Measurements from ENCODE around the gene DNASE2.
"Not testable (repeated sequence)": the region's sequence is repeated elsewhere in the genome, so short reads cannot be mapped to it uniquely, and the experiment has no call there.

DNASE2 gene, protein sequence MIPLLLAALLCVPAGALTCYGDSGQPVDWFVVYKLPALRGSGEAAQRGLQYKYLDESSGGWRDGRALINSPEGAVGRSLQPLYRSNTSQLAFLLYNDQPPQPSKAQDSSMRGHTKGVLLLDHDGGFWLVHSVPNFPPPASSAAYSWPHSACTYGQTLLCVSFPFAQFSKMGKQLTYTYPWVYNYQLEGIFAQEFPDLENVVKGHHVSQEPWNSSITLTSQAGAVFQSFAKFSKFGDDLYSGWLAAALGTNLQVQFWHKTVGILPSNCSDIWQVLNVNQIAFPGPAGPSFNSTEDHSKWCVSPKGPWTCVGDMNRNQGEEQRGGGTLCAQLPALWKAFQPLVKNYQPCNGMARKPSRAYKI

DNA sequence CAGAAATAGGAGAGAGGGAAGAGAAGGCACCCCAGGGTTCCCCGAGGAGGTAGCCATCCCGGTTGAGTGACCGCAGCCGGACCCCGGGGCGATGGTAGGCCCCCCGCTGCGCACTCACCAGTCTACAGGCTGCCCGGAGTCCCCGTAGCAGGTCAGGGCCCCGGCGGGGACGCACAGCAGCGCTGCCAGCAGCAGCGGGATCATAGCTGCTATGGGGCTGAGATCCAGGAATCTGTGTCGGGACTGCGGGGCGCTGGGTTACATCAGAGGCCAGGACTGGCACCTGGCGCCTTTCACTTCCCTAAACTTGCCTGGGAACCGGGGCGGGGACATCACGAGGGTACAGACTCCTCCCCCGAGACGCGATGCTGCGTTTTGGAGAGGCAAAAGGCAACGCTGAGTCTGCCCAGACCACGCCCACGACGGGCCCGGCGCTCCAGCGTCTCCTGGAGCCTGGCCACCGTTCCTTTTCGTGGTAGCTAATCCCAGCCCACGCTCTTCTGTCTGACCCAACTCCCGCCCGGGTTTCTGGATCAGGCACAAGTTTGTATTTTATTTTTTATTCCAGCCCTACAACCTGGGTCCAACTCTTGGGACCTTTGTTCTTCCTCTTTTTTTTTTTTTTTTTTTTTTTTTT lies at the start of gene DNASE2:
Gene DNASE2 (minus strand): TSS at position 278 of the 637 bp plus-strand sequence. CDS start 74 bp downstream, at position 204.
- peak; percentile 76 for DNase-seq (ENCODE audit: low read depth)

DNA sequence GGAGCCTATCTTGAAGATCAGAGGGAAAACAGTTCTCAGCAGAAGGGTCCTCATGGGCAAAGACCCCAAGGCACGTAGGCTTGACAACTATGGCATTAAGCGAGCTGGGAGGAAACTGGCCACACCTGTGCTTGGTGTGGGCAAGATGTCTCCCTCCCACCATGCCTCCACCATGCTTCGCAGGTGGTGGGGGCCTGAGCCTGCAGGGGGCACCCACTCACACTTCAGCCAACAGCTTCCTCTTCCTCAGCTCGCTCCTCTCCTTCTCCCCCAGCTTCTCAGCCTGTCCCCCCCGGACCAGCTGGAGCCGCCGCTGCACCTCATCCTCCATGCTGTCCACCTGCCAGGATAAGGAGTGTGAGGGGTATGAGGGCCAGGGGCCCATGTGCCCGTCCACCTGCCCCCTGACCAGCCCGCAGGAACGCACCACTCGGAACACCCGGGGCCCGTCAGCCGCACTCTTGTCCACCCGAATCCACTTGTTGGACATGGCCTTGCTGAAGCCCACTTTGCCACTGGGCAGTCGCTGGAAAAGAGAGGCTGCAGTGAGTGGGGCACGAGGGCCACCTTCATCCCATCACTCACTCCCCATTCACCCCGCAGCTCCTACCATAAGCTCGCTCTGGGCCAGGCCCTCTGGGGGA lies 48.9 kb upstream of the DNASE2 start:
- no peak for DNase-seq (ENCODE audit: low read depth)

DNA sequence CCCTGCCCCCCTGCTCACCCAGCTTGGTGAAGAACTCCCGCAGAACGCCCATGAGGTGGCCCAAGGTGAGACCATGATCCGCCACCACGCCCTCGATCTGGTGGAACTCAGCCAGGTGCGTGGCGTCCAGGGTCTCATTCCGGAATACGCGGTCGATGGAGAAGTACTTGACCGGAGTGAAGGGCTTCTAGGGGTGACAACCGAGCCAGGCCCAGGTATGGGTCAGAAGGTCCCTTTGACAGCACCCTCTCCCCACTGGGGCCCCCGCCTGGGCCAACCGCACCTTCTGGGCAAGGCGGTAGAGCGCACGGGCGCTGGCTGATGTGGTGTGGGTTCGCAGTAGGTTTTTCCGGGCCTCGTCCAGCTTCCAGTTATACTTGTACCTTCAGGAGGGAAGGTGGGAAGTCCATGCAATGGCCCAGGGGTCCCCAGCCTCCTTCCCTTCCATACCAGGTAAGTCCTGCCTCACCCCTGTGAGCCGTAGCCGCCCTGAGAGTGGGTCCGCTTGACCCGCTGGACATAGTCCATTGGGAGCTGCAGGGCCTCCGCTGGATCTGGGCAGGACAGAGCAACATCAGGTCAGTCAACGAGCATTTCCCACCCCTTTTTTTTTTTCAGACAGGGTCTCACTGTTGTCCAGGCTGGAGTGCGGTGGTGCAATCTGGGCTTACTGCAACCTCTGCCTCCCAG lies 43.5 kb upstream of the DNASE2 start:
- DNase-seq (ENCODE audit: low read depth): no peak

DNA sequence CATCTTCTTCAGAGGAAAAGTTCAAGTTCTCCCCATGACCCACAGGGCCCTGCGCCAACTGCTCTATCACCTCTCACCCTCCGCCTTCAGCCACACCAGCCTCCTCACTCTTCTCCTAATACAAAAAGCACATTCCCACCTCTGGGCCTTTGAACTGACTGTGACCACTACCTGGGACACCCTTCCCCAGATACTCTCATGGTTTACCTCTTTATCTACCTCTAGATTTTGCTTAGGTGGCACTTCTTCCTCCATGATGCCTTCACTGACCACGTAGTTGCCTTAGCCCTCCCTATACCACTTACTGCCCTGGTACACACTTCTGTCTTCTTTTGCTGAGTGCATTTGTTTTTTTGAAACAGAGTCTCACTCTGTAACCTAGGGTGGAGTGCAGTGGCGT lies 41.7 kb upstream of the DNASE2 start:
- DNase-seq (ENCODE audit: low read depth): no peak

DNA sequence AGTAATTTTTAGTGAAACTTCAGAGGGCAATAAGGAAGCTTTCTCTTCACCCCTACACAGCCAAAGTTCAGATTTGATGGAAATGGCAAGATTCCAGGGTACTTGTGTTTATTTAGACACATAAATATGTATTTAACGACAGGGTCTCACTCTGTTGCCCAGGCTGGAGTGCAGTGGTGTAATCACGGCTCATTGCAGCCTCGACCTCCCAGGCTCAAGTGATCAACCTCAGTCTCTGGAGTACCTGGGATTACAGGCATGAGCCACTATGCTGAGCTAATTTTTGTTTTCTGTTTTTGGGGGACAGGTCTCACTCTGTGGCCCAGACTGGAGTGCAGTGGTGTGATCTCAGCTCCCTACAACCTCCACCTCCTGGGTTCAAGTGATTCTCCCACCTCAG lies 39.8 kb upstream of the DNASE2 start:
- DNase-seq (ENCODE audit: low read depth): no peak

DNA sequence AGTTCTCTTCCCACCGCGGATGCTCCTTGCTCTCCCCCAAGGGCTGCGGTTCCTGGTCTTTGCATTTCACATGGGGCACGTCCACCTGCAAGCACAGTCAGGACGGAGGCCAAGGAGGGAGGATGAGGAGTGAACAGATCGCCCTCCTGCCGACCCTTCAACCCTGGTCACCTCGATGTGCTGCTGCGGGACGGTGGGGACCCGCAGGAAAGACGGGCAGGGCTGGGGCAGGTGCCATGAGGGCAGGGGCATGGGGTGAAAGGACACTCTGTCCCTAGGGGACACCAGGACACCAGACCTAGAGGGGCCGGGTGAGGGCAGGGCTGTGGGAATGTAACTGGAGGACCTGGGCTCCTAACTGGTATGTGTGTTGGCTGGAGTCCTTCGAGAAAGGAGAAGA lies 37.0 kb upstream of the DNASE2 start:
- no peak for DNase-seq (ENCODE audit: low read depth)

DNA sequence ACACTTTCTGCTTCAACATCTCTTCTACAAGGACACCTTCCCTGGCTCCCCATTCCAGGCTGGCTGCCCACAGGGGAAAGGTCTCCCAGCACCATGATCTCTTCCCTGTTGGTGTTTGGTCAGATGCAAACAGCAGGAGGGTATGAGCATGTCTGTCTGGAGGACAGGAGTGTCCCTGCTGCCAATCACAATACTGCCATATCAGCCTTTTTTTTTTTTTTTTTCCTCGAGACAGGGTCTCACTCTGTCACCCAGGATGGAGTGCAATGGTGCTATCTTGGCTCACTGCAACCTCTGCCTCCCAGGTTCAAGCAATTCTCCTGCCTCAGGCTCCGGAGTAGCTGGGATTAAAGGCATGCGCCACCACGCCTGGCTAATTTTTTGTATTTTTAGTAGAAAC lies 34.6 kb upstream of the DNASE2 start:
- not testable (repeated sequence) for DNase-seq (ENCODE audit: low read depth)

DNA sequence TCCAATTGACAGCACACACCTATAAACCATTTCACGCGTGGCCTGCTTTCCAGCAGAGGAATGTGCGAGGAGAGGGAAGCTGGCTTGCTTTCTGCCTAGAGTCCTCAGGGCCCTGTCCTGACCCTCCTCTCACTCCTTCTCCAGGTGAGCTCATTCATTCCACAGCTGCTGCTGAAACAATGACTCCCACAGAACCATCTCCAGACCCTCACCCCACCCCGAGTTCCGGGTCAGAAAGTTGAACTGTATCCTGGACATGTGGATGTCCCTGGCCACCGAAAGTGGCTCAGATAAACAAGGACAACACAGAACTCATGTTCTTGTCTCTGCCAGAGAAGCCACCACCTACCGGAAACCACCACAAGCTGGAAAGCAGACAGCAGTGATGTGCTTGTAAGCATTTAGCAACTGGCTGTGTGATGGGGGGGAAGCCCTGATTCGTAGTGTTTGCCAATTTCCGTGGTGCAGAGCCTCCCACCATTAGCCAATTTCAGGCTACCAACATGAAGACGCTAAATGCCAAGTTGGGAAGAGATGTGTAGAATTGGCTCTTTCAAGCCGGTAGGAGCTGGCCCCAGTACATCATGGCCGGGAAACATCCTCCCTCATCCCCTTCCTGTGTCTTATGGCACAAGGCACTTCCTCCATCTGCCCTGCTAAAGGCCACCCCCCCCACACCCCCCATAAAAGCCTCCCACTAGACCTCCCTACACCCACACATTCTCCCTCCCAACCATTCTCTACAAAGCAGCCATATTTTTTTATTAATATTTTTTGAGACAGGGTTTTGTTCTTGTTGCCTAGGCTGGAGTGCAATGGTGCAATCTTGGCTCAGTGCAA lies 32.8 kb upstream of the DNASE2 start:
- DNase-seq (ENCODE audit: low read depth): no peak

DNA sequence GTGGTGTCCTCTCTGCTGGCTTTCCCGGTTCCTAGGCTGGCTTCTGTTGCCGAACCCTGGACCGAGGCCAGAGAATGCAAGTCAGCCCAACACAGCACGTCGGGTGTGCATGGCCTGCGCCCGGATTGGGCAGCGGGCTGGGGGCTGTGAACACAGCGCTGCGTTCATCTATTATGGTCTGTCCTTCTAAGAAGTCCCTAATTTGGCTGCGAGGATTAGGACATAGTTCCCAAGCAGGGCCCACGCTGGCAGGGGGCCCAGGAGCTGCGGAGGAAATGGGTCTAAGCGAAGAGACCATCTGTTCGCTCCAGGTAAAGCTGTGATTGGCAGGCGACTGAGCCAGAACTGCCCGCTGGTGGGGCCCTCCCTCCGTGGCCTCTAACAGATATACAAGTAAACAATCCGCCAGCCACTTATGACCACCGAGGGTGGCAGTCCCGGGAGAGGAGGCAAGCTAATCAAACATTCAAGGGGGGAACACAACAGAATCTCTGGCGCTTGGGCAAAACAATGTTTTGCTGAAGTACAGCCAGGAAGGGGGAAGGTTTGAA lies 31.8 kb upstream of the DNASE2 start:
- DNase-seq (ENCODE audit: low read depth): no peak

DNA sequence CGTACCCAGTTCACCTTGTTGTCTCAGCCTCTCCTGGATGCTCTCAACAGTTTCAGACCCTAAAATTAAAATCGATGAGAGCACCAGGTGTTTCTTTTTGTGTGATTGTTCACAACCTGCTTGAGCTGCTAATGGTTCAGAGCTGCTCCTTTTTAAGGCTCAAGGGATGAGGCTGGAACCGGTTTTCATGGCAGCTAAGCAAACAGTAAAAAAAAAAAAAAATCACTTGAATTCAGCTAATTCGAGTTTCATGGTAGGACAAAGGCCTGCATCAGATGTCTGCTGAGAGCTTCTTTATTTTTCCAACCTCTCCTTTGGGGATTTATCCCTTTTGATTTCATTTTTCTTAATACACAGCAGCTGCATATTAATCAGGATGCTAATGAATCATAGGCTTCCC lies 31.3 kb upstream of the DNASE2 start:
- DNase-seq (ENCODE audit: low read depth): no peak

DNA sequence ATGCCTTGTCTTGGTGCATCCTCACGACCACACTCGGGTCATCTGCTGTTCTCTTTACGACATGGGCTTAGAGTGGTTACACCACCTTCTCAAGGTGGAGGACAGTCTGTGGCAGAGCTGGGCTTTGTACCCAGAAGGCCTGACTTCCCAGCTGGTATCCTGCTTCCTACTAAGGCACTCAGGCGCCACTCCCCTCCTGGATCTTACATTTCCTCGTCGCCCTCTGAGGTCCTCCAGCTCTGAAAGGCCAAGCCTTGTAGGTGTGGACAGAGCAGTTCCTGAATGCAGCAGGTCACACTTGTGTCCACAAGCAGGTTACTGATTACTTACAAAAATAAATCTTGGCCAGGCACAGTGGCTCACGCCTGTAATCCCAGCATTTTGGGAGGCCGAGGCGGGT lies 25.9 kb upstream of the DNASE2 start:
- DNase-seq (ENCODE audit: low read depth): no peak

DNA sequence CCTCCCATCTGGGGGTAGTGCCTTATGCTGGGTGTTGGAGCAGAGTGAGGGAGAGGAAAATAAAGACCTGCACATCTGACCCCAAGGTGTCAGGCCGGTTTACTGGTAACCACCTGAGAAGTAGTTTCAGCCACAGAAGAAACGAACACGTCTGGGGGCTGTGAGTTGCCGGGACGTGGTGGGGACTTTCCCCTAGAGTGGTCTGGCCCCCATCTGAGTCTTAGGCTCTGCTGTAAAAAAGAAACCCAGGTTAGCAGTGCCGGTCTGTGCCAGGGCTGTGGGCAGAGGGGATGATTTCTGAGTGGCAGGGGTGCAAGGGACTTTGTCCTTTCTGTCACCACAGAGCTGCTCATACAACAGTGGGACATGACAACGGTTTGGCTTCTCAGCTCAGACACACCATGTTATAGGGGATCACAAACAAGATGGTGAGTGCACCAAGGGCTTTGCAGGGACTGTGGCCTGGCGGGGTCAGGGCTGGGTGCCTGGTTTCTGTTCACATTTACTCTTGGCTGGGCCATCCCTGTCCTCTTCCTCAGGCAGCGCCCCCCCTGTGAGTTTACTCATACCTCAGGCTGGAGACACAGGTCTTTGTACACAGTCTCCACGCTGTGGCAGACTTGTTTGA lies 18.8 kb upstream of the DNASE2 start:
- DNase-seq (ENCODE audit: low read depth): no peak

DNA sequence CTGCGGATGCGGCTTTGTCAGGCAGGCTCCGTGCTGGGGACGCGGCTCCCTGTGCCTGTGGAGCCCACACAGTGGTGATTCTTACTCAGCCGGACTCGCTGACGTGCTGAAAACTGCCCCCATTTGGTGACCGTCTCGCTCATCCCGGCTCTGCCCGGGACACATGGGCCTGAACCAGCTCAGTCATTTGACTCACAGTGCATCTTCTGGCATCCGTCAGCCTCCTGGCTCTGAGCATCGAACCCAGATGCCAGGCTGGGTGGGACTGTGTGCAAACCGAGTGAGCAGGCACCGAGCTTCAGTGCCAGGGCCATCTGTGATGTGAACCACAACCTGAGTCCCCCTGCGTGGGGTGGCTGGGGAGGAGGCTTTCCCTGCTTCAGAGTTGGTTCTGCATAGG lies 15.2 kb upstream of the DNASE2 start:
- DNase-seq (ENCODE audit: low read depth): no peak

DNA sequence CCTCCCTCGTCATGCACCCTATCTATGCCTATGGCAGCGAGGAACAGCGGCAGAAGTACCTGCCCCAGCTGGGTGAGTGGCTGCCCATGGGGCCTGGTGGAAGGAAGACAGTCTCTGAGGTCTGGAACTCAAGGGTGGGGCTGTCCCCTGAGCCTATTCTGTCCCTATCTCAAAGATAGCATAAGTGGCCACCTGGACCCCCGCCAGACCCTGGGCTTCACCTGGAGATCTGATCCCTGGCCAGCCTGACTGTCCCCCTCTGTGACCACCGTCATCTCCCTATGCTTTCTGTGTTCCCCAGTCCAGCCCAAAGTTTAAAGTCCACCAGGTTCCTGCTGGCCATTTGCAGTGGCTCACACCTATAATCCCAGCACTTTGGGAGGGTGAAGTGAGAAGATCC lies 12.3 kb upstream of the DNASE2 start:
- DNase-seq (ENCODE audit: low read depth): no peak

DNA sequence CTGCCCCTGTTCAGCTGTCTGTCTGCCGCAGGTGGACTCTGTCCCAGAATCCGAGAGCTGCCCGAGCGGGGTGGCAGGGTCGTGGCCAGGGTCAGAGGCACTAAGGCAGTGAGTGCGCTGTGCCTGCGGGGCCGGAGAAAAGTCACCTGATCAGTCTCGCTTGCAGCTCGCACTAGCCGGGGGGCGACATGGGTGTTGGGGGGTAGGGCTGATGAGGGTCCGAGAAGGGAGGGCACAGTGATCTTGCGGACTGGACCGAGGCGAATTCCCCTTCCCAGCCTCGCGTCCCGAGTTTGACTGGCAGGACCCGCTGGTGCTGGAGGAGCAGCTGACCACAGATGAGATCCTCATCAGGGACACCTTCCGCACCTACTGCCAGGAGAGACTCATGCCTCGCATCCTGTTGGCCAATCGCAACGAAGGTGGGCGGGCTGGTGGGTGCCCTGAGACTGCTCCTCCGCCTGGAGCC lies 10.3 kb upstream of the DNASE2 start:
- no peak for DNase-seq (ENCODE audit: low read depth)

DNA sequence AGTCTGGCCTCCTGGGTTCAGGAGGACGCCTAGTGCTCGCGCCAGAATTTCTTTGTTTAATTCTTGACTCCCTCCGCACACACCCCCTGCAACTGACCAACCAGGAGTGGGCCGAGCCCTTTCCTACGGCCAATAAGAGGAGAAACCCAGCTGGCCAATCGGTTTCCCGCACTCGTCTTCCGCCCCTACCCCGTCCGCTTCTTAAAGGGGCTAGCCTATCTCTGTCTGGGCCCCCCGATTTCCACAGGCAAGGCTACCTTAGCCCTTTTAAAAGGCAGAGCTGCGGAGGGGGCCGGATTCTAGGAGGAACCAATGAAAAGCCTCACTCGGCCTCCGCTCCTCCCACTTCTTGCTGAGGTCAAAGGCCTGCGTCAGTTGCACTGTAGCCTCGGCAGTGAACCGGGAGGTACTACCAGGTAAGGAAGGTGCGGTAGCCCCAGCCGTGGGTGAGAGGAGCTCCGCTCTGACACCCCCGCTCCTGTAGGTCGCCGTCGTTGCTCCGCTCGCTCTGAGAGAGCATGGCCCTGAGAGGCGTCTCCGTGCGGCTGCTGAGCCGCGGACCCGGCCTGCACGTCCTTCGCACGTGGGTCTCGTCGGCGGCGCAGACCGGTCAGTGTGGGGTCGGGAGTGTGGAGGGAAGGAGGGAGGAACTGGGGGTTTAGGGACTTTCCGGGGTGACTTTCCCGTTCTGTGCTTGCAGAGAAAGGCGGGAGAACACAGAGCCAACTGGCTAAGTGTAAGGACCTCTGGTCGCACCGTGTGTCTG lies 9.7 kb upstream of the DNASE2 start, which contains the start of gene GCDH:
Gene GCDH (plus strand): TSS at position 374 of the 766 bp plus-strand sequence. CDS start 145 bp downstream, at position 519.
- DNase-seq (ENCODE audit: low read depth): peak; percentile 88

DNA sequence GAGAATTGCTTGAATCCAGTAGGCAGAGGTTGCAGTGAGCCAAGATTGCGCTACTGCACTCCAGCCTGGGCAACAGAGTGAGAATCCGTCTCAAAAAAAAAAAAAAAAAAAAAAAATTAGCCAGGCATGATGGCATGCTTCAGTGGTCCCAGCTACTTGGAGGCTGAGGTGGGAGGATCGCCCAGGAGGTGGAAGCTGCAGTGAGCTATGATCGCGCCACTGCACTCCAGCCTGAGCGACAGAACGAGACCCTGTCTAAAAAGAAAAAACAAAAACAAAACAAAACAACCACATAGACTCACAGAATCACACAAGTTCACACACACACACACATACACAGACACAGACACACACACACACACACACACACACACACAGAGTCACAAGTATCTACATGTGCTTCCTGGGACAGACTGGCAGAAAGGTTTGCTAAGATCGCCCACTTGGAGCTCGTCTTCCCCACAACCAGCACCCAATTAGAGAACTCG lies 9.1 kb upstream of the DNASE2 start:
- not testable (repeated sequence) for DNase-seq (ENCODE audit: low read depth)

DNA sequence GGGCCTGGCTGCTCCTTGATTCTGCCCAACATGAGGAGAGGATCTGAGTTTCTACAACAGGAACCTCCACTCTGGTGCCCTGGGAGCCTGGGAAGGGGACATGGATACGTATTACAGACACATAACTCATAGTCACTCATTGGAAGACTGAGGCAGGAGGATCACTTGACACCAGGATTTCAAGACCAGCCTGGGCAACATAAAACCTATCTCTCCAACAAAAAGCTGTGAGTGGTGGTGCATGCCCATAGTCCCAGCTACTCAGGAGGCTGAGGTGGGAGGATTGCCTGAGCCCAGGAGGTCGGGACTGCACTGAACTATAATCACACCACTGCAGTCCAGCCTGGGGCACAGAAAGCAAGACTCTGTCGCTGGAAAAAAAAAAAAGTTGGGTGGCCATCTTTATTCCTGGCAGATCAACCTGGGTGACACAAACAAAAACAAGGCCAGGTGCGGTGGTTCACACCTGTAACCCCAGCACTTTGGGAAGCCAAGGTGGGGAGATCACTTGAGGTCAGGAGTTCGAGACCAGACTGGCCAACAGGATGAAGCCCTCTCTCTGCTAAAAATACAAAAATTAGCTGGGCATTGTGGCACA lies 6.9 kb upstream of the DNASE2 start:
- DNase-seq (ENCODE audit: low read depth): no peak

Data from HS-27A (cell line).